CD14-positive monocyte (primary cell): ENCODE data around the gene ACTG1. TPM values are rescaled to one million over a fixed set of nuclear protein-coding genes. Genes with fewer than 3 reads are reported as not detected.

Source experiments
- DNase-seq, 3 donors: peaks; one replicate each; pipeline ENCODE4 v3.0.0-alpha.2; 2011 to 2022
- H2AFZ ChIP-seq: 2 replicates; pipeline ENCODE4 v1.6.0; 2012; ENCODE audit warnings: mild to moderate bottlenecking, low read depth, low read length, inconsistent platforms; ENCODE audit not compliant: insufficient read depth, poor library complexity, severe bottlenecking
- H3K27ac ChIP-seq, 2 donors: 1 replicate in 1 of 2; 2 replicates in 1 of 2; pipeline ENCODE4 v1.5.1; 2012 to 2013; ENCODE audit warnings: low read length in 2 of 2, control low read depth in 1 of 2, inconsistent platforms in 1 of 2, low read depth in 1 of 2, mild to moderate bottlenecking in 1 of 2
- H3K27me3 ChIP-seq, 2 donors: one replicate each; pipeline versions ENCODE4 v1.6.0 to v1.6.1; 2011 to 2013; ENCODE audit warnings: low read length in 2 of 2; ENCODE audit not compliant: control insufficient read depth in 2 of 2, insufficient read depth in 2 of 2
- H3K36me3 ChIP-seq, 2 donors: replicated peaks in 1 of 2; 1 replicate in 1 of 2; 2 replicates in 1 of 2; pipeline versions ENCODE4 v1.5.1 to v1.6.1; 2012 to 2013; ENCODE audit warnings: low read length in 2 of 2, control low read depth in 1 of 2, inconsistent platforms in 1 of 2, mild to moderate bottlenecking in 1 of 2; ENCODE audit not compliant: insufficient read depth in 2 of 2, control insufficient read depth in 1 of 2
- H3K4me1 ChIP-seq, 2 donors: 1 replicate in 1 of 2; 2 replicates in 1 of 2; pipeline versions ENCODE4 v1.5.1 to v1.6.1; 2012 to 2013; ENCODE audit warnings: low read length in 2 of 2, control low read depth in 1 of 2, inconsistent platforms in 1 of 2, mild to moderate bottlenecking in 1 of 2, moderate library complexity in 1 of 2; ENCODE audit not compliant: insufficient read depth in 2 of 2, control insufficient read depth in 1 of 2
- H3K4me2 ChIP-seq: replicated peaks from 2 replicates; pipeline ENCODE3; 2012; ENCODE audit warnings: low read length, moderate library complexity, mild to moderate bottlenecking; ENCODE audit not compliant: poor library complexity, severe bottlenecking; ENCODE audit errors: extremely low read depth
- H3K4me3 ChIP-seq, 3 experiments: fragments of 200-600 bp in 1 of 3; sonication (generic) in 1 of 3; replicated peaks in 1 of 3; 1 replicate in 2 of 3; 2 replicates in 1 of 3; pipeline ENCODE4 v1.5.1; 2011 to 2013; ENCODE audit warnings: low read length in 3 of 3, mild to moderate bottlenecking in 3 of 3, control low read depth in 2 of 3, low read depth in 2 of 3, inconsistent platforms in 1 of 3, moderate library complexity in 1 of 3
- H3K79me2 ChIP-seq: 2 replicates; pipeline ENCODE4 v1.6.0; 2012; ENCODE audit warnings: mild to moderate bottlenecking, control low read depth, inconsistent platforms, low read length, moderate library complexity; ENCODE audit not compliant: insufficient read depth
- H3K9ac ChIP-seq: 2 replicates; pipeline ENCODE4 v1.6.0; 2017; ENCODE audit warnings: low read length, mild to moderate bottlenecking; ENCODE audit not compliant: insufficient read depth, poor library complexity, severe bottlenecking
- H3K9me3 ChIP-seq, 2 donors: replicated peaks in 1 of 2; 1 replicate in 1 of 2; 2 replicates in 1 of 2; pipeline versions ENCODE4 v1.5.1 to v1.6.1; 2012 to 2013; ENCODE audit warnings: low read length in 2 of 2, control low read depth in 1 of 2; ENCODE audit not compliant: control insufficient read depth in 1 of 2, insufficient read depth in 1 of 2
- H4K20me1 ChIP-seq: 2 replicates; pipeline ENCODE4 v1.6.0; 2012; ENCODE audit warnings: mild to moderate bottlenecking, low read length, control low read depth, moderate library complexity; ENCODE audit not compliant: insufficient read depth
- H3K27ac Mint-ChIP-seq, 7 donors: one replicate each; pipeline ENCODE4 v1.8.0; 2020; ENCODE audit warnings: mild to moderate bottlenecking in 7 of 7, mixed read lengths in 7 of 7, moderate library complexity in 6 of 7, inconsistent platforms in 2 of 7
- H3K27me3 Mint-ChIP-seq, 3 donors: one replicate each; pipeline ENCODE4 v1.8.0; 2021 to 2022; ENCODE audit warnings: low read depth in 3 of 3, mild to moderate bottlenecking in 3 of 3, mixed read lengths in 3 of 3, moderate library complexity in 3 of 3, inconsistent platforms in 1 of 3
- H3K36me3 Mint-ChIP-seq, 2 donors: one replicate each; pipeline ENCODE4 v1.8.0; 2020; ENCODE audit warnings: mixed read lengths in 2 of 2, inconsistent platforms in 1 of 2, mild to moderate bottlenecking in 1 of 2
- H3K4me1 Mint-ChIP-seq: one replicate; pipeline ENCODE4 v1.8.0; 2020; ENCODE audit warnings: mild to moderate bottlenecking, mixed read lengths
- H3K4me3 Mint-ChIP-seq, 2 donors: one replicate each; pipeline ENCODE4 v1.8.0; 2020; ENCODE audit warnings: mild to moderate bottlenecking in 2 of 2, mixed read lengths in 2 of 2, moderate library complexity in 1 of 2
- H3K9me3 Mint-ChIP-seq, 7 donors: one replicate each; pipeline ENCODE4 v1.8.0; 2020 to 2022; ENCODE audit warnings: mixed read lengths in 7 of 7, mild to moderate bottlenecking in 6 of 7, moderate library complexity in 6 of 7, inconsistent platforms in 2 of 7
- WGBS: methylation state at CpG from one replicate; pipeline ENCODE4 v1.1.5; 2013; ENCODE audit warnings: missing lambda C conversion rate; ENCODE audit not compliant: insufficient coverage; 5-methylcytosine and 5-hydroxymethylcytosine counted together
- intact Hi-C, 2 donors: fragments of 100-400 bp; cut with micrococcal nuclease; formaldehyde crosslinking; loops; one replicate each; pipeline versions ENCODE4 v1.15.0 to v1.15.1; 2023
- polyA plus RNA-seq, 3 donors: library from polyadenylated mRNA; depleted of rRNA in 1 of 3; unstranded in 2 of 3; stranded (reverse) in 1 of 3; fragments of 300-500 nt in 2 of 3; fragments of >200 nt in 1 of 3; fragmentation: Illumina TruSeq in 2 of 3; gene quantifications; 1 replicate in 2 of 3; 2 replicates in 1 of 3; pipeline ENCODE4 v1.2.3, GENCODE V29; 2012 to 2021
- TF ChIP-seq, protein P1 (sequence below): fragments of 200-600 bp; IDR thresholded peaks from one replicate; pipeline ENCODE4 v1.8.0; 2022; ENCODE audit warnings: antibody characterized with exemption, mild to moderate bottlenecking

The ACTG1 gene
- polyA plus RNA-seq, 3 donors, result 1,133 to 3,195 (median 1,620) TPM

DNA sequence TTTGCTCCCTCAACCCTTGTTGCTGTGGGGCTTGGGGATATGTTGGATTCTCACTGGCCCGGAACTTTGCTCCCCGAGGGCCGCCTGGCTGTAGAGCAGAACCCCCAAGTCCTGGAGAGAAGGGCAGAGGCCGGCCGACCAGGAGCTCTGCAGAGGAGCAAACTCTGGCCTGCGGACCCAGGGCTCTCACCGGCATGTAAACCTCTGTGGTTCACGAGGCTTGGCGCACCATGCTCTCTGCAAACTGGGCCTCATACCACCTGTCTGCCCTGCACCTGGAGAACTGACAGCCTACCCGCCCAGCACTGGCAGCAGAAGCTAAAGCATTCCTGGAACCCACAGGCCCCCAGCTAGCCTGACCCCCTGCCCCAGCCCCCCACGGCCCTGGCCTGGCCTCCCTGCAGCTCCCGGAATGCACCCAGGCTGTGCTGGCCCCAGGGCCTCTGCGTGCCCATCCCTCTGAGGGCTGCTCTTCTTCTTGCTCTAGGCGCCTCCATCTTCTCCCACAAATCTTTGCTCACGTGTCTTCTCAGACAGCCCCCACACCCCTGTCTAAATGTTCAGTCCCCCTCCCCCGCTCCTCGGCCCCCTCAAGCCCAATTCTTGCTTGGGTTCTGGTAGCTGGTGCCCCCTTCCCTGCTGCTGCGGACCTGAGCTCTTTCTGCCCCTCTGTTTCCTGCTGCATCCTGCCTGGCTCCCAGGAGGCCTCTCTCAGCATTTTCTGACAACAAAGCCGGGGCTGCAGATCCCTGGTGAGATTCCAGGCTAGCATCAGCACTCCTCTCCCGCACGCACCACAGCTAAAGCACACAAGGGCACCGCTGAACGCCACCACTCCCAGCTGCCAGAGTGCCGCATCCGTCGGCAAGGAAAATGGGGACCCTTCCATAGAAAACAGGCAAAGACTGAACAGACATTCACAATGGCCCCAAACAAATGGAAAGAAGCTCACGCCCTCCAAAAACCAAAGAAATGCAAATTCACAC is 23.3 kb downstream of the ACTG1 start:
- Histone ChIP-seq H3K36me3 (no peaks in the 10 kb centered on the region), H3K9ac (no peak overlapping the region), H2AFZ (no peak overlapping the region), H3K4me3 (no peak overlapping the region), H3K27me3 (peaks cover 0 to 9% of the 10 kb centered on the region in 2 donors), H3K4me1 (peaks cover 25 to 36% of the 10 kb centered on the region in 2 donors), H4K20me1 (no peaks in the 10 kb centered on the region), H3K4me2 (no peak overlapping the region), H3K9me3 (no peaks in the 10 kb centered on the region), H3K27ac (no peak overlapping the region), H3K79me2 (no peaks in the 10 kb centered on the region)
- TF ChIP-seq, protein P1, sequence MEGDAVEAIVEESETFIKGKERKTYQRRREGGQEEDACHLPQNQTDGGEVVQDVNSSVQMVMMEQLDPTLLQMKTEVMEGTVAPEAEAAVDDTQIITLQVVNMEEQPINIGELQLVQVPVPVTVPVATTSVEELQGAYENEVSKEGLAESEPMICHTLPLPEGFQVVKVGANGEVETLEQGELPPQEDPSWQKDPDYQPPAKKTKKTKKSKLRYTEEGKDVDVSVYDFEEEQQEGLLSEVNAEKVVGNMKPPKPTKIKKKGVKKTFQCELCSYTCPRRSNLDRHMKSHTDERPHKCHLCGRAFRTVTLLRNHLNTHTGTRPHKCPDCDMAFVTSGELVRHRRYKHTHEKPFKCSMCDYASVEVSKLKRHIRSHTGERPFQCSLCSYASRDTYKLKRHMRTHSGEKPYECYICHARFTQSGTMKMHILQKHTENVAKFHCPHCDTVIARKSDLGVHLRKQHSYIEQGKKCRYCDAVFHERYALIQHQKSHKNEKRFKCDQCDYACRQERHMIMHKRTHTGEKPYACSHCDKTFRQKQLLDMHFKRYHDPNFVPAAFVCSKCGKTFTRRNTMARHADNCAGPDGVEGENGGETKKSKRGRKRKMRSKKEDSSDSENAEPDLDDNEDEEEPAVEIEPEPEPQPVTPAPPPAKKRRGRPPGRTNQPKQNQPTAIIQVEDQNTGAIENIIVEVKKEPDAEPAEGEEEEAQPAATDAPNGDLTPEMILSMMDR, result no peak
- Mint-ChIP-seq H3K27me3 (peaks cover 14 to 39% (median 24%) of the 10 kb centered on the region in 3 donors), H3K9me3 (peaks cover 0 to 3% (median 0%) of the 10 kb centered on the region in 7 donors), H3K4me1 (peaks cover 20% of the 10 kb centered on the region), H3K4me3 (peak overlapping the region; percentile 2 to 29), H3K27ac (peak overlapping the region in 3 of 7 donors; percentile 15 to 54 (median 53)), H3K36me3 (no peaks in the 10 kb centered on the region)
- intact Hi-C loops, result loop anchor here in 1 of 2 donors (10.0 kb wide), 1 partner anchor 205 kb away; no protein-coding TSS in a partner anchor
- no peak for DNase-seq
- WGBS, result 91% methylated on average over 24 of the region's 27 CpGs

DNA sequence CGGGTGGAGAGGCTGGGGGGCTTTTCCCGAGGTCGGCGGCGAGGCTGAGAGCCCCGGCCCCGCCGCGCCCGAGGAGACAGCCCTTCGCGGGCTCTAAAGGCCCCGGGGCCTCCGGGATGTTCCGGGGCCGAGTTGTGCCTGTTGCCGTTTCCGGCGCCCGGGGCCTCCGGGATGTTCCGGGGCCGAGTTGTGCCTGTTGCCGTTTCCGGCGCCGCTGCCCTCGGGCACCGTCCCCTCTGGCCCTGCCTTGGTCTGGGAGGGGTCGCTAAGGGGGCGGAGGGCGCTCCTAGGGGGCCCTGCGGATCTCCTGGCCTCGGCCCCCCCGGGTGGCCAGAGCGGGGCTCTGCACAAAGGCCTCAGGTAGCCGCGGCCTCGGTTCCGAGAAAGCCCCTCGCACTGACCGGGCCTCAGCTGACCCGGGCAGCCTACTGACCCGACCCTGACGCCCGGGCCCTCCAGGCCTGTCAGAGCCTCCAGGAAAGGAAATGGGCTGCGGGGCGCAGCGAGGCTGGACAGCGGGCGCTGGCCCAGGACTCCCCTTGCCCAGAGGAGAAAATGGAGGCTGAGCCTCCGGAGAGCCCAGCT is 24.2 kb downstream of the ACTG1 start:
- H3K27ac Mint-ChIP-seq, result no peak overlapping the region
- peaks cover 13 to 39% (median 26%) of the 10 kb centered on the region in 3 donors for H3K27me3 Mint-ChIP-seq
- Histone ChIP-seq H4K20me1 (no peaks in the 10 kb centered on the region), H3K9ac (peak overlapping the region; percentile 87), H3K9me3 (no peaks in the 10 kb centered on the region), H3K4me2 (peak overlapping the region; percentile 79), H3K4me3 (peak overlapping the region; percentile 48 to 72 (median 59)), H3K27ac (peak overlapping the region in 1 of 2 donors; percentile 83), H2AFZ (peak overlapping the region; percentile 89), H3K27me3 (peaks cover 0 to 14% of the 10 kb centered on the region in 2 donors), H3K4me1 (peaks cover 33 to 46% of the 10 kb centered on the region in 2 donors), H3K79me2 (no peaks in the 10 kb centered on the region), H3K36me3 (no peaks in the 10 kb centered on the region)
- no peaks in the 10 kb centered on the region for H3K36me3 Mint-ChIP-seq
- DNase-seq, result no peak
- 12% methylated on average over 52 of the region's 52 CpGs for WGBS
- peaks cover 0 to 3% (median 0%) of the 10 kb centered on the region in 7 donors for H3K9me3 Mint-ChIP-seq
- intact Hi-C loops, result loop anchor here in 1 of 2 donors (10.0 kb wide), 1 partner anchor 204 kb away; no protein-coding TSS in a partner anchor
- H3K4me1 Mint-ChIP-seq, result peaks cover 23% of the 10 kb centered on the region
- H3K4me3 Mint-ChIP-seq, result peak overlapping the region in 1 of 2 donors; percentile 21
- TF ChIP-seq, protein P1, result no peak
